CD4-positive, alpha-beta T cell treated with Interleukin-10 for 1 hour (primary cell): ENCODE measurements around the gene NAALADL2.
"Not testable (repeated sequence)": the region's sequence is repeated elsewhere in the genome, so short reads cannot be mapped to it uniquely, and the experiment has no call there.

Experiments
- DNase-seq: peaks from one replicate; pipeline ENCODE4 v3.0.0-alpha.2; 2020

The NAALADL2 gene

DNA sequence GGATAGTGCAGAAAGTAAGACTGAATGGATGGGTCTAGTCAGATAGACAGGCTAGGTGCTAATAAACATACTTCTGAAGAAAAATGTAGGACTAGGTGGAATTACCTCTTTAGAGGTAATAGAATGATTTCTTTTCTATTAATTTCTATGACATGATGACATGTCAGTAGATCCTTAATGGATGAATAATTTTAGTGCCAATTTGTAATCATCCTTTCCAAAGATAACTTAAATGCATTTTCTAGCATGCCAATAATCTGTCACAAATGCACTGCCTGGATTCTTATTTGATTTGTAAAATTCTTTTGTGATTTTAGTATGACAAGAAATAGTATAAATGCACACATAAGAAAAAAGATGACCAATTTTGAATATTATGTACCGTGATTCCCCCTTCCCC is 356.7 kb downstream of the NAALADL2 start:
- no peak for DNase-seq

- DNase-seq: no peak
Observed at GRCh38 chr3:175222356-175222755, 363.2 kb downstream of the NAALADL2 start.

DNA sequence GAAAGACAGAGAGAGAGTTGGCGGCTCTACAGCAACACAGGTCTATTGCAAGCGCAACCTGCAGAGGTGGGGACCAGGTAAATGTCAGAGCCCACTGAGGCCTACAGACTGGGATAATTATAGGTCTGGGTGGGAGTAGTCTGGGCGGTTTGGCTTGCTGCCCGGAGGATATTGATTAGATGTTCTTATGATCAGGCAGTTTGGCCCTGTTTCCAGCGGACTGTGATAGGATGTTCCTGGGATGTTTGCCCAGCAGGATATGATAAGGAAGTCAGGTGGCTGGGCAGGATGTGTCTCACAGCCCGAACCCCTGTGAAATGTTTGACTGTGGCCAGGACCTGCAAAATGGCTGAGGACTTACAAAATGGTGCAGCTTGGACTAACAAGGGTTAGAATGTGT is 364.9 kb downstream of the NAALADL2 start:
- DNase-seq: no peak

DNA sequence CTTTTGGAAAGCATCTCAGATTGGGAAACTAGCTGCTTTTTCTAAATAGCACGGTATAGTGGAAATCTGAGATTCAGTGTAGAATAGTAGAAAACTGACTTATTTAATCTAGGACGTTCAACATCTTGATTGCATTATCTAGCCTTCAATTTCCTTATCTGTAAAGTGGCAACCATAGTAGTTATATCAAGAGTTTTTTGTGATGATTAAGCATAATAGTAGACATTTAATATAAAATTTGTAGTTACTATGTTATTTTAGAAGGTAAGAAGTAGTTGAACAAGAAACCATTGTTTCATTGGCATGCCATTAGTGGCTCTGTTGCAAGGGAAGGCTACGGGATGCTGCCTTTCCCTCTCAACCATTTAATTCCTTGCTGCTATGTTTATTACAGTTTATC is 367.3 kb downstream of the NAALADL2 start:
- no peak for DNase-seq

DNA sequence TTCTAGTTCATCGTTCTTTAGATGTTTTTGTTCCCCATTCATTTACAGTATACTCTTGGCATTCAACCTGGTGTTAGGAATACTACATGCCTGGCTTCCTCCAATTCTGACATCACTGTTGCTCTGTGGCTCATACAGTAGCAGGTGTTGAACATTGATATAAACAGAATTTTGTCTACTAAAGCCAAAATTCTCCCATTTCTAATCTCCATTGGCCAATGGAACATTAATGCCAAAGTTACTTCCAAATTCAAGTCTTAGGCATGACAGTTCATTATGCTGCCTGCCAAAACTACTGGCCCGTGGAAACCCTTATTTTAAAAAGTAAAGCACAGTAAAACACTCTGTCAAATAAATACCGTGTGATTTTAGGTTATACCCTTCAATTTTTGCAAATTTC is 368.0 kb downstream of the NAALADL2 start:
- no peak for DNase-seq

DNA sequence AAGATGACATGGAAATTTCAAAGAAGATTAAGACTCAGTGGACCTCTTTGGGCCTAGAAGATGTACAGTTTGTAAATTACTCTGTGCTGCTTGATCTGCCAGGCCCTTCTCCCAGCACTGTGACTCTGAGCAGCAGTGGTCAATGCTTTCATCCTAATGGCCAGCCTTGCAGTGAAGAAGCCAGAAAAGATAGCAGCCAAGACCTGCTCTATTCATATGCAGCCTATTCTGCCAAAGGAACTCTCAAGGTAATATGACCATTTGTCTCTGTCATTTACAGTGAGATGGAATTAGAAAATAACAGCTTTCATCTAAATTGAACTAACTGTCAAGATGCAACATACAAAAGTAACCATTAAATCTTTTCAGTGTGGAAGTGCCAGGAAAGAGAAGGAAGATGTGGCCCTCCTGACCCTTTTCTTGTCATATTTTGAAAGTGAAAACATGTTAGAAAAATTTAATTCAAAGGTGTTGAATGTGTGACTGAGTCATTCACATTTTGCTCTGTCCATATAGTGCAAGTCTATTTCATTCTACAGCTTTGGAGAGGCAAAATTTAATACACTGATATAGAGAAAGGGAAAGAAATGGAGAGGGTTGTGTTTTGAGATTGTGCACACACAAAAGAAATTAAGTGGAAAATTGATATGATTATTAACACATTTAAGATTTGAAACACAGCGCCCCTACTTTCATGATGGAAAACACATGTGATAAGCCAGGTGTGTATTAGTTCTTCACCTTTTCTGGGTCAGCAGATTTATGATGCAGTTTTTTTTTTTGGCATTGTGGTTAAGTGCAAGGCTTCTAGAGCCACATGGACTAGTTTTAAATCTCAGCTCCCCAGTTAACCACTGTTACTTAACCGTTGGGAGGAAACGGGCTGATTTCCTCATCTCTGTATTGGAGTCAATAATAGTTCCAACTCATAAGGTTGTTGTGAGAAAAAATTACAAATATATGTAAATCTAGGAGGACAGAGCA is 375.1 kb downstream of the NAALADL2 start:
- no peak for DNase-seq

DNA sequence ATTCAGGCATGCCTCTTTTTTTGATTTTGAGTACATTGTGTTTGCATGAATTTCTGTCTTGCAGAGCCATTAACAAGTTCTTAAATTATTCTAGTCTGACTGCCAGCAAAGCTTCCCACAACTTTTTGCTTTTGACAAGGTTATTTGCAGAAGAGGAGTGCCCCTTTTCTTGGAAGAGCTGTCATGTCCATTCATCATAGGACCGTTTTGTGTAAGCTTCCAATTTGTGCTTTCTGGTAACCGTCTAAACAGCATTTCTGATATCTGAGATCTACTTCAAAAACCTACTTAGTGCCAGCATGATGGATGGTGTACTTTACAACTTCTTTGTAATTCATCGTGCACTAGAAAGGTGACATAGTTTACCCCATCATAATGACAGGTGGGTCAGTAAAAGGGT is 379.7 kb downstream of the NAALADL2 start:
- no peak for DNase-seq

DNA sequence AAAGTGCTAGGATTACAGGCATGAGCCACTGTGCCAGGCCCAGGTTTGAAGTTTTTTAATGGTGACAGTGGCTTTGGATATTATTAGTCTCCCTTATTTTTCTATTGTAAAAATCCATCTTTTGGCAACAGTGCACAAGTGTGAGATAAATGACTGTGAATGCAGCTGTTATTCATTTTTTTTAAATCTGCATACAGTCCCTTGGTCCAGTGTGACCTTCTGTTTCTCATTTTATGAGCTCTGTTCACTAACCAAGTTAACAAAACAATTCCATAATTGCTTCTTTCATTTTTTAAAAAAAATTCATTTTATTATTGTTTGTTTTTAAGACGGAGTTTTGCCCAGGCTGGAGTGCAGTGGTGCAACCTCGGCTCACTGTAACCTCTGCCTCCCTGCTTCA is 381.8 kb downstream of the NAALADL2 start:
- DNase-seq: no peak

GRCh38 chr3:175242243-175242642 is 383.1 kb downstream of the NAALADL2 start:
- DNase-seq: no peak

DNA sequence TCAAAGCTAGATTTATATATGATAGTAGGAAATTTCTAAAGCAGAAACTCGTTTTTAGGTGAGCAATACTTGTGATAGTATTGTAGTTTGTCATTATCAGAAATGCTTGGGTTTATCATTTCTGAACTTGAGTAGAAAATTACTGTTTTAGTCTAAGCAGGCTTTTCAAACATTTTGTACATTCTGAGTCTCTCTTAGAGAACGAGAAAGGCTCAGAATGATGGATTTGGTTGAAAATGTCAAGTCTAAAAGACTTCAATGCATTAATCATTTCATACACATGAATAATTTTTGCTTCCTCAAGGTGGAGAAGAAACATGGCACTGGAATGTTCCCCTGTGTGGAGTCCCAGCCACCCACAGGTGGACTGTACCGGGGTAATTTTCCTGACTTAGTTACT is 387.1 kb downstream of the NAALADL2 start:
- DNase-seq: no peak

DNA sequence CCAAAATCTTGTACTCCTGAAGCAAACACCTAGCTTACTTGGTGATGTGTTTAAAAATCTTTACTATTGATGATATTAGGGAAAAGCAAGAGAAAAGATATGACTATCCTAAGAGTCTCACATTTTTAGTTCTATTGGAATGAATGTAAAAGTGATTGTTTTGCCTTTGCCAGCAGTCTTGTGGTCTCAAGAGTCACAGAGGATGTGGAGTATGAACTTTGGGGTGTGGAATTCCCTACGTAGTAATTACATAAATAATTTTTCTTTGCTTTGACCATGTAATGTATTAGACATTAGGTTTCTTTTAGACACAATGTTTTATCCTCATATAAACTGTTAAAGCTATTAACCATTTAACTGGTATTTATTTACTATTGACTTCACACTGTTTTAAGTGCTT is 387.6 kb downstream of the NAALADL2 start:
- DNase-seq: no peak

DNA sequence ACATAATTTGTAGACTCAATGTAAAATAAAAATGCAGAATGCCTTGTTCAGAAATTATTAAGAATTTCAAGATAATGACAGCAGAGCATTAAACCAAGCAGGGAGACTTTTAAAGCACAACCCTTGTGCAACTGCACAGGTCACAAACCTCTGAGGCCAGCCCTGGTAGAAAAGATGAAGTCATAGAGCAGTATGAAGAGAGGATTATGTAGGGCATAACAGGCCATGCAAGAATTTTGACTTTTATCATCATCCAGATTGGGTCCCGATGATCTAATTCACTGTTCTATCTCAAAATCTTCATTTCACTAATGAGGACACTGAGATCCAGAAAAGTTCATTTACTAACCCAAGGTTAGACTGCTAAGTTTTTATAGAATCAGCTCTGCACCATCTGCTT is 388.5 kb downstream of the NAALADL2 start:
- no peak for DNase-seq

GRCh38 chr3:175248832-175249231 is 389.7 kb downstream of the NAALADL2 start:
- no peak for DNase-seq

GRCh38 chr3:175255698-175256097 is 396.6 kb downstream of the NAALADL2 start:
- DNase-seq: no peak

DNA sequence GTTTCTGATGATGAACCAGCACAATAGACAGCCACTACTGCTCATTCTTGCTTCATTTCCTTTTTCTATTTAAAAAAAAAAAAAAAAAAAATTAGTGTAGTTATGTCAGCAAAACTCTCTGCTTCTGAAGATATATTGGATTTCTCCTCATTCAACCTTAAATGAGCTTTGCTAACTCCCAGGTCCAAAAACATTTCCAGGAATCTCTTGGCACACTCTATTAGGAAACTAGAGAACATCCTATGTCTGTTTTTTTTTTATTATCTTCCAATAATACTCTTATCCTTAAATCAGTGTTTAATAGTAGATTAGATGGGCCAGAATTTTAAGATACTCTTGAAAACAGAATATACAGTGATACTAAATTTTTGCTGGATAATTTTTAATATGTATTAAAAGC is 398.0 kb downstream of the NAALADL2 start:
- DNase-seq: no peak

- no peak for DNase-seq
Observed at GRCh38 chr3:175258763-175259162, 399.6 kb downstream of the NAALADL2 start.

DNA sequence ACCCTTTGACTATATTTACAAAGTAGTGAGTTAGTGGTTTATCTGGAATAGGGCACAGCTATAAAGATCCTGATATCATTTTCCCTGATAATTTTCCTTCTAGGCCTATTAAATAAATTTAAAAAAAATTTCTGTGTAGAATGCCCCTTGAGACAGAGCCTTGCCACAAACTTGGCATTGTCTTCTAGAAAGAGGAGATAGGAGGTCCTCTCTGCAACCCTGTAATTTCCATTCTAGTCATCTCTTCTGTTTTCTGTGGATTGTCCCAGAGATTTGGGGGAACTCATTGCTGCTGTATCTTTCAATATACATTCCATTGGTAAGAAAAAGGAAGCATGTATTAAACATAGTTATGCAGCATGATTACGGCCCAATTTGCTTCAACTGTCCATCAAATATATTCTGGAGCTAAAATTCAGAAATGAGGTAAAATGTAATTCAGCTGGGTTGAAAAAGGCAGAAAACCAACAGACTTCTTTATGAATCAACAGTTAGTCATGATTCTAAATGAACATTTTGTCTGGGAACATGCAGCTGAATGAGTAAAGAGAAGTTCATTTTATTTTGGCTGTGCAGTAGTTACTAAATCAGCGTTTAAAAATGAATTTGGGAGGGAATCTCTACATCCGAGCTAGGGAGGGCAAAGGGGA is 401.1 kb downstream of the NAALADL2 start:
- no peak for DNase-seq

DNA sequence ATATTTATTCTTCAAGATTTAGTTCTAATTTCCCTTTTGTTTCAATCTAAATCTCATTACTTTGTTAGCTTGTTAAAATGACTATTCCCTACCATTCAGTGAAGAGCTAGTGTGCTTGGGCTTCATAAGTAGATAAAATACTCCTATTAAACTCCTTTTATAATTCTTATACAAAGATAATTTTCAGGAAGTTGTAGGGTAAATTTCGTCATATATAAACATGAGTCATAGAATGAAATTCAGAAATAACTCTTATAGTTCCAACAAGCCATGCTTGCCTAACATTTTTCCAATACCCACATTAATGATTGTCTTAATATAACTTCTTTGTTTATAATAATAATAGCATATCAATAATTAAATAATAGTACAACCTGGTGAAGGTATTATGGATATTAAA is 407.3 kb downstream of the NAALADL2 start:
- DNase-seq: no peak

- DNase-seq: no peak
Observed at GRCh38 chr3:175267121-175267531, 408.0 kb downstream of the NAALADL2 start.

GRCh38 chr3:175267561-175267960 is 408.4 kb downstream of the NAALADL2 start:
- no peak for DNase-seq

GRCh38 chr3:175269394-175269793 is 410.3 kb downstream of the NAALADL2 start:
- DNase-seq: no peak

DNA sequence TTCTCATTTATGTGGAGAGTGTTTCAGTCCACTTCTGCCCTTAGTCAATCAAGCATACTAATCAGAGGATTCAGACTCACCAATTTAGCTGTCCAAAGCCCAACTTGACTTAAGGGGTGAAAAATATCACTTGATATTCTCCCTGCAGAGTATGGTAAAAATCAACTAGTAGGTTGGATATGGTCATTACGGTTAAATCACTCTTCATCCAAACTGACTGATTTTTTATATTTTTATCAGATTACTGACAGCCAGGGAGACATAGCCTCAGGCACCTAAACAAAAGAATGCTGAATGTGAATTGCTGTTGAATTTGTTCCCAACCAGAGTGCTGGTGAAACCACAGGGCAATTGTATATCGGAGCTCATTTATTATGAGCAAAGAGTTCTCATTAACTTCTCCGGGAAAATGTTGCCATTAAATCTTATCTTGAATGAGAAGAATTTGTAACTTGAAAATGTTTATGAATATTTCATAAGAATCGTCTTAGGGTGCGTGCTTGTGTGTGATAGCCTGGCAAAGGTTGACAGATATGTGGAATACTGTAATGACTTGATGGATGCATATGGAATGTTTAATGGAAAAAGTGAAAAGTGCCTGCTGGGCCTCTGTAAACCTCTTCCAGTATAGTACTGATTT is 411.2 kb downstream of the NAALADL2 start:
- DNase-seq: no peak

DNA sequence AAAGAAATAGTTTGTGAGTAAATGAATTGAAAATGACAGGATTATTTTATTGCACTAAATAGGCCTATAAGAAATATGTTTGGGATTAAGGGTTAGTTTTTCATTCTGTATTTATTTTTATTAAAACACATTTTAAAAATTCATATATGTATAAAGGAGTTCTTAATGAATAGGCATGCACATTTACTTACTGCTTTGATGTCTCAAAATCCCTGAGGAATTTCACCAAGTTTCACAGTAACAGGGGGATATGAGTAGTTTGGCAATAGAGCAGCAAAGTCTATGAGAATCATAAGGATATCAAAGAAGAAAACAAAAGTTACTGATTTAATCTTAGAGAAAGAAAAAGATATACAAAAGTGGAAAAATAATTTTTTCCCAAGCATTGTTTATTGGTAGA is 411.7 kb downstream of the NAALADL2 start:
- DNase-seq: no peak

DNA sequence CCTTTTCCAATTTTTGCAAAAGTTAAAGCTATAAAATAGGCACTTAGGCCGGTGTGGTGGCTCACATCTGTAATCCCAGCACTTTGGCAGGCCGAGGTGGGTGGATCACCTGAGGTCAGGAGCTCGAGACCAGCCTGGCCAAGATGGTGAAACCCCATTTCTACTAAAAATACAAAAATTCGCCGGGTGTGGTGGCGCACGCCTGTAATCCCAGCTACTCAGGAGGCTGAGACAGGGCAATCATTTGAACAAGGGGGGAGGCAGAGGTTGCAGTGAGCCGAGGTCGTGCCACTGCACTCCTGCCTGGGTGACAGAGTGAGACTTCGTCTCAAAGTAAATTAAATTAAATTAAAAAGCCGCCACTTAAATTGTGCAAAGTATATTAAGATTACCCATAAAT is 412.3 kb downstream of the NAALADL2 start:
- DNase-seq: not testable (repeated sequence)
